HepG2 (cell line): Measurements from ENCODE around the gene WDR6. TPM values are rescaled to one million over a fixed set of nuclear protein-coding genes. Genes with fewer than 3 reads are reported as not detected.
A peak's percentile ranks its signal among the peaks of the same experiment; 100 is the strongest.

Experiments used
- PHF21A ChIP-seq: sonication (generic); formaldehyde crosslinking; IDR thresholded peaks from 2 replicates; pipeline ENCODE4 v1.5.0; 2020; ENCODE audit warnings: mild to moderate bottlenecking, missing genetic modification reagents
- RFX1 ChIP-seq: fragments of 450-650 bp; IDR thresholded peaks from 2 replicates; pipeline ENCODE4 v1.6.1; 2017
- SNAPC2 ChIP-seq: sonication (generic); formaldehyde crosslinking; IDR thresholded peaks from 2 replicates; pipeline ENCODE4 v1.8.1; 2022; ENCODE audit warnings: mild to moderate bottlenecking, missing genetic modification reagents
- YY1 ChIP-seq: IDR thresholded peaks from 2 replicates; pipeline ENCODE4 v1.6.1; 2011; ENCODE audit warnings: low read length, low read depth, moderate library complexity, mild to moderate bottlenecking; ENCODE audit not compliant: insufficient read depth, insufficient replicate concordance
- ZNF607 ChIP-seq: sonication (generic); formaldehyde crosslinking; IDR thresholded peaks from 2 replicates; pipeline ENCODE4 v1.5.1; 2020; ENCODE audit warnings: missing genetic modification reagents, mild to moderate bottlenecking, borderline replicate concordance
- ZNF761 ChIP-seq: sonication (generic); formaldehyde crosslinking; conservative IDR thresholded peaks from 2 replicates; pipeline ENCODE4 v1.4.0; 2020; ENCODE audit warnings: mild to moderate bottlenecking, missing genetic modification reagents
- ZNF772 ChIP-seq: sonication (generic); formaldehyde crosslinking; IDR thresholded peaks from 2 replicates; pipeline ENCODE4 v1.5.0; 2020; ENCODE audit warnings: mild to moderate bottlenecking, missing genetic modification reagents
- ZNF775 ChIP-seq: sonication (generic); formaldehyde crosslinking; IDR thresholded peaks from 2 replicates; pipeline ENCODE4 v1.4.0; 2020; ENCODE audit warnings: missing genetic modification reagents, mild to moderate bottlenecking, moderate library complexity, borderline replicate concordance
- ZNF776 ChIP-seq: sonication (generic); formaldehyde crosslinking; IDR thresholded peaks from 2 replicates; pipeline ENCODE4 v1.4.0; 2020; ENCODE audit warnings: mild to moderate bottlenecking, missing genetic modification reagents
- ZNF792 ChIP-seq: IDR thresholded peaks from 2 replicates; pipeline ENCODE4 v1.6.1; 2016
- polyA plus RNA-seq, 8 experiments: library from polyadenylated mRNA; depleted of rRNA in 3 of 8; stranded (reverse) in 7 of 8; unstranded in 1 of 8; fragments of >200 nt; fragmentation: Illumina TruSeq in 4 of 8; extraction: Trizol in 4 of 8; gene quantifications; 2 replicates each; pipeline versions ENCODE4 v1.2.1 to v1.2.3, GENCODE V29; 2011 to 2016; ENCODE audit warnings: low read depth in 4 of 8, missing spikeins in 1 of 8, mixed read lengths in 1 of 8; ENCODE audit not compliant: insufficient read depth in 1 of 8
- total RNA-seq, 5 experiments: library from RNA; depleted of rRNA; stranded (reverse); fragments of >200 nt; fragmentation: Illumina TruSeq; extraction: Trizol; gene quantifications; 2 replicates each; pipeline ENCODE4 v1.2.3, GENCODE V29; 2016; ENCODE audit warnings: low read depth in 1 of 5
- TF ChIP-seq, protein P1 (sequence below): sonication (generic); formaldehyde crosslinking; IDR thresholded peaks from 2 replicates; pipeline ENCODE4 v1.5.0; 2020; ENCODE audit warnings: mild to moderate bottlenecking, missing genetic modification reagents, moderate library complexity
- TF ChIP-seq, protein P2 (sequence below): sonication (generic); formaldehyde crosslinking; IDR thresholded peaks from 2 replicates; pipeline ENCODE4 v1.5.1; 2020; ENCODE audit warnings: missing genetic modification reagents, mild to moderate bottlenecking, borderline replicate concordance
- TF ChIP-seq, protein P3 (sequence below): sonication (generic); formaldehyde crosslinking; IDR thresholded peaks from 2 replicates; pipeline ENCODE4 v1.4.0; 2020; ENCODE audit warnings: missing genetic modification reagents, borderline replicate concordance
- TF ChIP-seq, protein P4 (sequence below): sonication (generic); formaldehyde crosslinking; IDR thresholded peaks from 2 replicates; pipeline ENCODE4 v1.9.0; 2021; ENCODE audit warnings: mild to moderate bottlenecking, missing genetic modification reagents
- TF ChIP-seq, protein P5 (sequence below): sonication (generic); formaldehyde crosslinking; IDR thresholded peaks from 2 replicates; pipeline ENCODE4 v1.4.0; 2020; ENCODE audit warnings: mild to moderate bottlenecking, low read depth, missing genetic modification reagents

Gene WDR6
- total and polyA plus RNA-seq, 2 of the 13 experiments (the other 11 are each of a cell fraction or from before 2014, with no cell fraction given) = 73.4 to 139 TPM

DNA sequence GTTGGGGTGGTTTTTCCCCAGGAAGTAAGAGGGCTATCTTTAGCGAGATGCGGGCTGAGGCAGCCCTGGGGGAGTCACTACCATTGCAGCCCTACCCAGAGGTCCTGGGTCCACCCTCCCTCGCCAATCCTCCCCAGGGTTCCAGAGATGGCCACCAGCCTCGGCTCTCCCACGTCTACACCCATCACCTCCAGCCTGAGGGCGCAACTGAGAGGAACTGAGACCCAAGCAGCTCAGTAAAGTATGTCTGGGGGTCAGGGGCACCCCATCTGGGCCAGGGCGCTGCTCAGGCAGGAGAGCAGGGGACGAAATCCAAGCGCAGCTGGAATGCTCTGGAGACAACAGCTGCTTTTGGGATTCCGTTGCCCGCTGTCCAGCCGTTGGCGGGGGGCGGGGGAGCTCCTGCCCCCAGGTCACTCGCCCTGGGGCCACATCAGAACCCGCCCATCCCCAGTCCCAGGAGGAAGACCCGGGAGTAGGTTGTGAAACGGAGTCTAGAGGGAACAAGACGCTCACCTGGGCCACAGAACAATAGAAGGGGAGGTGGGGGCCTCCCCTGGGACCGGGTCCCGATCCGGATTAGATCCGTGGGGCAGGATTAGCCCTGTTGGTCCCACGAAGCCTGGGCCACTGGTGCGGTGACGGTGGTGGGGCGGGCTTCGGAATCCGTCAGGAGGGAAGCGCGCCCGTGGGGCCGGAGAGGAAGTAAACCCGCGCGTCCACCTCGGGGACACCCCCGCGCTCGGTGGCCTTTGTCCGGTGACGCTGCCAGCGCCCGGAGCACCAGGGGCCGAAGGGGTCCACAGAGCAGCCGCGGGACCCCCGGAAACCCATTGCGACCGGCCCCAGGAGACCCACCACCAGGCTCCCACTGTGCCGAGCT lies 13.4 kb downstream of the WDR6 start (continued):
- TF ChIP-seq, protein P1, sequence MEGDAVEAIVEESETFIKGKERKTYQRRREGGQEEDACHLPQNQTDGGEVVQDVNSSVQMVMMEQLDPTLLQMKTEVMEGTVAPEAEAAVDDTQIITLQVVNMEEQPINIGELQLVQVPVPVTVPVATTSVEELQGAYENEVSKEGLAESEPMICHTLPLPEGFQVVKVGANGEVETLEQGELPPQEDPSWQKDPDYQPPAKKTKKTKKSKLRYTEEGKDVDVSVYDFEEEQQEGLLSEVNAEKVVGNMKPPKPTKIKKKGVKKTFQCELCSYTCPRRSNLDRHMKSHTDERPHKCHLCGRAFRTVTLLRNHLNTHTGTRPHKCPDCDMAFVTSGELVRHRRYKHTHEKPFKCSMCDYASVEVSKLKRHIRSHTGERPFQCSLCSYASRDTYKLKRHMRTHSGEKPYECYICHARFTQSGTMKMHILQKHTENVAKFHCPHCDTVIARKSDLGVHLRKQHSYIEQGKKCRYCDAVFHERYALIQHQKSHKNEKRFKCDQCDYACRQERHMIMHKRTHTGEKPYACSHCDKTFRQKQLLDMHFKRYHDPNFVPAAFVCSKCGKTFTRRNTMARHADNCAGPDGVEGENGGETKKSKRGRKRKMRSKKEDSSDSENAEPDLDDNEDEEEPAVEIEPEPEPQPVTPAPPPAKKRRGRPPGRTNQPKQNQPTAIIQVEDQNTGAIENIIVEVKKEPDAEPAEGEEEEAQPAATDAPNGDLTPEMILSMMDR (CRISPR knock-in tag) = peak; percentile 31
- TF ChIP-seq ZNF607 (CRISPR knock-in tag) = peak; percentile 58
- peak; percentile 18; the same call in 1 of the 2 replicates for TF ChIP-seq ZNF776 (CRISPR knock-in tag)
- no peak for TF ChIP-seq ZNF775
- no peak for TF ChIP-seq RFX1
- TF ChIP-seq, protein P2, sequence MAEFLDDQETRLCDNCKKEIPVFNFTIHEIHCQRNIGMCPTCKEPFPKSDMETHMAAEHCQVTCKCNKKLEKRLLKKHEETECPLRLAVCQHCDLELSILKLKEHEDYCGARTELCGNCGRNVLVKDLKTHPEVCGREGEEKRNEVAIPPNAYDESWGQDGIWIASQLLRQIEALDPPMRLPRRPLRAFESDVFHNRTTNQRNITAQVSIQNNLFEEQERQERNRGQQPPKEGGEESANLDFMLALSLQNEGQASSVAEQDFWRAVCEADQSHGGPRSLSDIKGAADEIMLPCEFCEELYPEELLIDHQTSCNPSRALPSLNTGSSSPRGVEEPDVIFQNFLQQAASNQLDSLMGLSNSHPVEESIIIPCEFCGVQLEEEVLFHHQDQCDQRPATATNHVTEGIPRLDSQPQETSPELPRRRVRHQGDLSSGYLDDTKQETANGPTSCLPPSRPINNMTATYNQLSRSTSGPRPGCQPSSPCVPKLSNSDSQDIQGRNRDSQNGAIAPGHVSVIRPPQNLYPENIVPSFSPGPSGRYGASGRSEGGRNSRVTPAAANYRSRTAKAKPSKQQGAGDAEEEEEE (CRISPR knock-in tag) = 0 out of 2 replicates have a peak, but pooled peaks have one; percentile 81
- TF ChIP-seq, protein P3, sequence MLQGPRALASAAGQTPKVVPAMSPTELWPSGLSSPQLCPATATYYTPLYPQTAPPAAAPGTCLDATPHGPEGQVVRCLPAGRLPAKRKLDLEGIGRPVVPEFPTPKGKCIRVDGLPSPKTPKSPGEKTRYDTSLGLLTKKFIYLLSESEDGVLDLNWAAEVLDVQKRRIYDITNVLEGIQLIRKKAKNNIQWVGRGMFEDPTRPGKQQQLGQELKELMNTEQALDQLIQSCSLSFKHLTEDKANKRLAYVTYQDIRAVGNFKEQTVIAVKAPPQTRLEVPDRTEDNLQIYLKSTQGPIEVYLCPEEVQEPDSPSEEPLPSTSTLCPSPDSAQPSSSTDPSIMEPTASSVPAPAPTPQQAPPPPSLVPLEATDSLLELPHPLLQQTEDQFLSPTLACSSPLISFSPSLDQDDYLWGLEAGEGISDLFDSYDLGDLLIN (CRISPR knock-in tag) = no peak
- TF ChIP-seq, protein P4, sequence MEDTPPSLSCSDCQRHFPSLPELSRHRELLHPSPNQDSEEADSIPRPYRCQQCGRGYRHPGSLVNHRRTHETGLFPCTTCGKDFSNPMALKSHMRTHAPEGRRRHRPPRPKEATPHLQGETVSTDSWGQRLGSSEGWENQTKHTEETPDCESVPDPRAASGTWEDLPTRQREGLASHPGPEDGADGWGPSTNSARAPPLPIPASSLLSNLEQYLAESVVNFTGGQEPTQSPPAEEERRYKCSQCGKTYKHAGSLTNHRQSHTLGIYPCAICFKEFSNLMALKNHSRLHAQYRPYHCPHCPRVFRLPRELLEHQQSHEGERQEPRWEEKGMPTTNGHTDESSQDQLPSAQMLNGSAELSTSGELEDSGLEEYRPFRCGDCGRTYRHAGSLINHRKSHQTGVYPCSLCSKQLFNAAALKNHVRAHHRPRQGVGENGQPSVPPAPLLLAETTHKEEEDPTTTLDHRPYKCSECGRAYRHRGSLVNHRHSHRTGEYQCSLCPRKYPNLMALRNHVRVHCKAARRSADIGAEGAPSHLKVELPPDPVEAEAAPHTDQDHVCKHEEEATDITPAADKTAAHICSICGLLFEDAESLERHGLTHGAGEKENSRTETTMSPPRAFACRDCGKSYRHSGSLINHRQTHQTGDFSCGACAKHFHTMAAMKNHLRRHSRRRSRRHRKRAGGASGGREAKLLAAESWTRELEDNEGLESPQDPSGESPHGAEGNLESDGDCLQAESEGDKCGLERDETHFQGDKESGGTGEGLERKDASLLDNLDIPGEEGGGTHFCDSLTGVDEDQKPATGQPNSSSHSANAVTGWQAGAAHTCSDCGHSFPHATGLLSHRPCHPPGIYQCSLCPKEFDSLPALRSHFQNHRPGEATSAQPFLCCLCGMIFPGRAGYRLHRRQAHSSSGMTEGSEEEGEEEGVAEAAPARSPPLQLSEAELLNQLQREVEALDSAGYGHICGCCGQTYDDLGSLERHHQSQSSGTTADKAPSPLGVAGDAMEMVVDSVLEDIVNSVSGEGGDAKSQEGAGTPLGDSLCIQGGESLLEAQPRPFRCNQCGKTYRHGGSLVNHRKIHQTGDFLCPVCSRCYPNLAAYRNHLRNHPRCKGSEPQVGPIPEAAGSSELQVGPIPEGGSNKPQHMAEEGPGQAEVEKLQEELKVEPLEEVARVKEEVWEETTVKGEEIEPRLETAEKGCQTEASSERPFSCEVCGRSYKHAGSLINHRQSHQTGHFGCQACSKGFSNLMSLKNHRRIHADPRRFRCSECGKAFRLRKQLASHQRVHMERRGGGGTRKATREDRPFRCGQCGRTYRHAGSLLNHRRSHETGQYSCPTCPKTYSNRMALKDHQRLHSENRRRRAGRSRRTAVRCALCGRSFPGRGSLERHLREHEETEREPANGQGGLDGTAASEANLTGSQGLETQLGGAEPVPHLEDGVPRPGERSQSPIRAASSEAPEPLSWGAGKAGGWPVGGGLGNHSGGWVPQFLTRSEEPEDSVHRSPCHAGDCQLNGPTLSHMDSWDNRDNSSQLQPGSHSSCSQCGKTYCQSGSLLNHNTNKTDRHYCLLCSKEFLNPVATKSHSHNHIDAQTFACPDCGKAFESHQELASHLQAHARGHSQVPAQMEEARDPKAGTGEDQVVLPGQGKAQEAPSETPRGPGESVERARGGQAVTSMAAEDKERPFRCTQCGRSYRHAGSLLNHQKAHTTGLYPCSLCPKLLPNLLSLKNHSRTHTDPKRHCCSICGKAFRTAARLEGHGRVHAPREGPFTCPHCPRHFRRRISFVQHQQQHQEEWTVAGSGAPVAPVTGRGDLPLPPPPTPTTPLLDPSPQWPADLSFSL (CRISPR knock-in tag) = 0 out of 2 replicates have a peak, but pooled peaks have one; percentile 17
- TF ChIP-seq, protein P5, sequence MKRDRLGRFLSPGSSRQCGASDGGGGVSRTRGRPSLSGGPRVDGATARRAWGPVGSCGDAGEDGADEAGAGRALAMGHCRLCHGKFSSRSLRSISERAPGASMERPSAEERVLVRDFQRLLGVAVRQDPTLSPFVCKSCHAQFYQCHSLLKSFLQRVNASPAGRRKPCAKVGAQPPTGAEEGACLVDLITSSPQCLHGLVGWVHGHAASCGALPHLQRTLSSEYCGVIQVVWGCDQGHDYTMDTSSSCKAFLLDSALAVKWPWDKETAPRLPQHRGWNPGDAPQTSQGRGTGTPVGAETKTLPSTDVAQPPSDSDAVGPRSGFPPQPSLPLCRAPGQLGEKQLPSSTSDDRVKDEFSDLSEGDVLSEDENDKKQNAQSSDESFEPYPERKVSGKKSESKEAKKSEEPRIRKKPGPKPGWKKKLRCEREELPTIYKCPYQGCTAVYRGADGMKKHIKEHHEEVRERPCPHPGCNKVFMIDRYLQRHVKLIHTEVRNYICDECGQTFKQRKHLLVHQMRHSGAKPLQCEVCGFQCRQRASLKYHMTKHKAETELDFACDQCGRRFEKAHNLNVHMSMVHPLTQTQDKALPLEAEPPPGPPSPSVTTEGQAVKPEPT = no peak
- TF ChIP-seq SNAPC2 (CRISPR knock-in tag) = no peak
- peak; percentile 9; the same call in 1 of the 2 replicates for TF ChIP-seq ZNF761
- no peak for TF ChIP-seq PHF21A (CRISPR knock-in tag)
- peak; percentile 7 for TF ChIP-seq YY1
- TF ChIP-seq ZNF792 (CRISPR knock-in tag) = no peak
- TF ChIP-seq ZNF772 (CRISPR knock-in tag) = peak; percentile 67; the same call in 1 of the 2 replicates
